ENCODE data around the gene NEURL2.

DNA sequence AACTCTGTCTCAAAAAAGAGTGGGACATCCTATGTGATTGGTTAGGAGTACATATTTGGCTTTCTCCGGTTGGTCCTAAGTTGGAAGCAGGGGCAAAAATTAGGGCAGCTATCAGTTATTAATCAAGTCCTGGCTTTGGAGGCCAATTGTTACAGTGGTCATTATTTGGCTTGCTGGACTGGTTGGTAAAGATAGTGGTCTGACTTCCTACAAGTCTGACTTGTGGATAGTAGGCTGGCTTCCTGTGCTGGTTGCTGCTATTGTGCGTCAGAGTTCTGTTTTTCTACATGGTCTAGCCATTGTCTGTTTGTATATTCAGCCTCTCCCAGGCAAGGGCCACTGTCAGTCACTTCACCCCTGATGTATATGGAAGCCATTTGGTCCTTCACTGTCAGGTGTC lies 40.8 kb downstream of the NEURL2 start:
- TF ChIP-seq, protein P1, sequence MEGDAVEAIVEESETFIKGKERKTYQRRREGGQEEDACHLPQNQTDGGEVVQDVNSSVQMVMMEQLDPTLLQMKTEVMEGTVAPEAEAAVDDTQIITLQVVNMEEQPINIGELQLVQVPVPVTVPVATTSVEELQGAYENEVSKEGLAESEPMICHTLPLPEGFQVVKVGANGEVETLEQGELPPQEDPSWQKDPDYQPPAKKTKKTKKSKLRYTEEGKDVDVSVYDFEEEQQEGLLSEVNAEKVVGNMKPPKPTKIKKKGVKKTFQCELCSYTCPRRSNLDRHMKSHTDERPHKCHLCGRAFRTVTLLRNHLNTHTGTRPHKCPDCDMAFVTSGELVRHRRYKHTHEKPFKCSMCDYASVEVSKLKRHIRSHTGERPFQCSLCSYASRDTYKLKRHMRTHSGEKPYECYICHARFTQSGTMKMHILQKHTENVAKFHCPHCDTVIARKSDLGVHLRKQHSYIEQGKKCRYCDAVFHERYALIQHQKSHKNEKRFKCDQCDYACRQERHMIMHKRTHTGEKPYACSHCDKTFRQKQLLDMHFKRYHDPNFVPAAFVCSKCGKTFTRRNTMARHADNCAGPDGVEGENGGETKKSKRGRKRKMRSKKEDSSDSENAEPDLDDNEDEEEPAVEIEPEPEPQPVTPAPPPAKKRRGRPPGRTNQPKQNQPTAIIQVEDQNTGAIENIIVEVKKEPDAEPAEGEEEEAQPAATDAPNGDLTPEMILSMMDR (conservative IDR thresholded peaks at IDR 0.05; ENCODE audit: low read depth, low read length), result no peak
- TF ChIP-seq EZH2 (IDR thresholded peaks at IDR 0.05; ENCODE audit: borderline replicate concordance, low read depth, low read length, poor library complexity, severe bottlenecking), result no peak

Measured in A673 (cell line).